NT2/D1 (cell line): ENCODE results near the gene RAMP3.

Source experiments
- DNase-seq: peaks from one replicate; pipeline ENCODE4 v3.0.0-alpha.2; 2011; ENCODE audit warnings: low read depth, low spot score
- H3K27me3 ChIP-seq: 2 replicates; pipeline ENCODE4 v1.6.0; 2011; ENCODE audit warnings: mild to moderate bottlenecking; ENCODE audit not compliant: insufficient read length, insufficient read depth
- H3K36me3 ChIP-seq: 2 replicates; pipeline ENCODE4 v1.6.1; 2011; ENCODE audit warnings: mild to moderate bottlenecking, low read length, mixed read lengths; ENCODE audit not compliant: insufficient read depth, insufficient read length
- H3K4me1 ChIP-seq: 2 replicates; pipeline ENCODE4 v1.5.1; 2011; ENCODE audit not compliant: insufficient read depth, insufficient read length
- H3K4me3 ChIP-seq: 2 replicates; pipeline ENCODE4 v1.5.1; 2011; ENCODE audit warnings: low read depth; ENCODE audit not compliant: insufficient read length
- H3K9ac ChIP-seq: 2 replicates; pipeline ENCODE4 v1.6.0; 2011; ENCODE audit warnings: low read depth; ENCODE audit not compliant: insufficient read length
- H3K9me3 ChIP-seq: 2 replicates; pipeline ENCODE4 v1.5.1; 2011; ENCODE audit warnings: mild to moderate bottlenecking, low read length; ENCODE audit not compliant: insufficient read depth
- SUZ12 ChIP-seq: IDR thresholded peaks from 2 replicates; pipeline ENCODE4 v1.6.1; 2011; ENCODE audit not compliant: insufficient read length, insufficient read depth; ENCODE audit errors: extremely low read depth
- YY1 ChIP-seq: IDR thresholded peaks from 2 replicates; pipeline ENCODE4 v1.6.1; 2011; ENCODE audit not compliant: insufficient read length, insufficient read depth
- ZNF274 ChIP-seq: IDR thresholded peaks from 2 replicates; pipeline ENCODE4 v1.6.1; 2011; ENCODE audit warnings: mild to moderate bottlenecking, low read depth, low read length

RAMP3 gene

DNA sequence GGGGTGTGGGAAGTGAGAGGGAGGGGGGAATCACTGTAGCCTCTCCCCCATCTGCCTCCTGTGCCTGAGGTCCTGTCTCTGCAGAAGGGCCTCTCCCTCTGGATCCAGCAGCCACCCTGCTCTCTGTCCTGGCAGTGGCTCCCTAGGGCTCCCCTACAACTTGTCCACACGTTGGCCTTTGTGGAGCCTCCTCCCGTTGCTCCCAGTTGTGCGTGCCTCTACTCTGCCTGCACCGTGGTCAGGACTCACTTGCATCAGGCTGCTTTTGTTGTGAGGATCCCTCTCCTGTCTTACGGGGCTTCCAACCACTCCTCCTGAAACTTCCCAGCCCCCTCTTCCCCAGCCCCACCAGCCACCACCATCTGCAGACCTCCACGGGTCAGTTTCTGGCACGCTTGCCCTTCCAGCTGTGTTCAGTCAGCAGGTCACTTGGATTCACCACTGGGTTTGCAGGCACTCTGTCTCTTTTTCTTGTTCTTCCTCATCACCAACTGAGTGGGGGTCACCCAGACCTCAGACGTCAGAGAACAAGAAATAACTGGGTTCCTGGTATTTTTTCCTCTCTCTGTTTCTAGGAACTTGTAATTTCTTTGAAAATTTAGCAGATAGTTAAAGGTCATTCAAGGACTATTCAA lies 62.3 kb downstream of the RAMP3 start:
- DNase-seq = no peak
- Histone ChIP-seq H3K9me3 (no peaks in the 10 kb centered on the region), H3K4me1 (no peaks in the 10 kb centered on the region), H3K36me3 (no peaks in the 10 kb centered on the region), H3K27me3 (no peaks in the 10 kb centered on the region), H3K9ac (no peak overlapping the region), H3K4me3 (no peak overlapping the region)
- no peak for TF ChIP-seq YY1
- no peak for TF ChIP-seq ZNF274
- no peak for TF ChIP-seq SUZ12

DNA sequence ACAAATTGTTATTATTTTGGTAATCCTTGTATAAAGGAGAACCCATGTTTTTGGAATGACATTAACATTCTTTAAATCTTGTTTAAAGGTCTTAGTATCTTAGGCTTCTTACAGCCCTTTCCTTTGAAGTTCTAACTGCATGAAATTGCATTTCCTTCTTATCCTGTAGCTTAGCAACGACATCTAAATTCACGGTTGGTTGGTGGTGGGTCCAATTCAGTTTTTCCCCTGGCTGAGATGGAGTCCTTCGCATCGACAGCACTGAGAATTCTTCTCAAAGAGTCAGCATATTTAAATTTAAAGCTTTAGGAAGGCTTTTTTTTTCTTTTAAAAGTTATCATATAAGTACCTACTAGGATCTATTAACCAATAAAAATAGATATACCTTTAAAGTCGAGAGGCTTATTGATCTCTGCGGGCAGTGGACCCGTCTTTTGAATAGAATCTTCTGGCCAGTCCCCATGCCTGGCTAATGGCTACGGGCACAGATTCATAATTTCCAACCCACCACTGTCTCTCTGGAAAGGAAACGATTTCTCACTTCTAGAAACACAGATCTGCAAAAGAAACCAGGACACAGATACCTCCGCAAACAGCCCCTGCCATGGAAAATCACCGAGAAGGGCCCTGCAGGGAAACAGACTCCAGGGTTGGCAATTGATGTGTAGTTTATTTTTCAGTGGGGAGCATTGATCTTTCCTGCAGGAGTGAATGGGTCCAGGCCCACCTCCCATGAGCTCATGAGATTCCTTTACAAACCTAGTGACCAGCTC lies 63.4 kb downstream of the RAMP3 start:
- Histone ChIP-seq H3K9ac (no peak overlapping the region), H3K27me3 (no peaks in the 10 kb centered on the region), H3K4me1 (no peaks in the 10 kb centered on the region), H3K4me3 (no peak overlapping the region), H3K9me3 (no peaks in the 10 kb centered on the region), H3K36me3 (no peaks in the 10 kb centered on the region)
- no peak for TF ChIP-seq YY1
- TF ChIP-seq SUZ12 = no peak
- no peak for TF ChIP-seq ZNF274
- DNase-seq = no peak

GRCh38 chr7:45221896-45222604 lies 64.5 kb downstream of the RAMP3 start:
- H3K27me3 ChIP-seq = no peaks in the 10 kb centered on the region
- H3K4me1 ChIP-seq = no peaks in the 10 kb centered on the region
- H3K9ac ChIP-seq = no peak overlapping the region
- no peak overlapping the region for H3K4me3 ChIP-seq
- DNase-seq = no peak
- H3K9me3 ChIP-seq = no peaks in the 10 kb centered on the region
- H3K36me3 ChIP-seq = no peaks in the 10 kb centered on the region
- TF ChIP-seq ZNF274 = no peak
- TF ChIP-seq YY1 = no peak
- no peak for TF ChIP-seq SUZ12

DNA sequence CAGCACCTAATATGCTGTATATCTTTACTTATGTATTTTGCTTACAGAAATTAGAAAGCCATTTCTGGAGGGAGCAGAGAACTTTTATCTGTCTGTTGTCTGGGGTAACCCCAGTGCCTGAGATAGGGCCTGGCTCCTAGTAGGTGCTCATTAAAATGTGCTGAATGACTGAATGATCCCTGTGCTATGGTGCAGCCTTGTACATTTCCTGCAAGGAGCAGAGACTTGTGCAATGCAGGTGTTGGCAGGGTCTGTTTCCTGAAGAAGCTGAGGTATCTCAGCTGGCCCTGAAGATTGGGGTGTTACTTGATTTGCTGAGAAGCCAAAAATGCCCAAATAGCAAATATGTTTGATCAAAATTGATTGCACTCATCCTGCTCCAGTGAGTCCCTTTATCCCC lies 65.5 kb downstream of the RAMP3 start:
- no peaks in the 10 kb centered on the region for H3K27me3 ChIP-seq
- TF ChIP-seq ZNF274 (no peak), YY1 (no peak), SUZ12 (no peak)
- no peaks in the 10 kb centered on the region for H3K4me1 ChIP-seq
- H3K9me3 ChIP-seq = no peaks in the 10 kb centered on the region
- H3K4me3 ChIP-seq = no peak overlapping the region
- no peak for DNase-seq
- H3K36me3 ChIP-seq = no peaks in the 10 kb centered on the region
- H3K9ac ChIP-seq = no peak overlapping the region

DNA sequence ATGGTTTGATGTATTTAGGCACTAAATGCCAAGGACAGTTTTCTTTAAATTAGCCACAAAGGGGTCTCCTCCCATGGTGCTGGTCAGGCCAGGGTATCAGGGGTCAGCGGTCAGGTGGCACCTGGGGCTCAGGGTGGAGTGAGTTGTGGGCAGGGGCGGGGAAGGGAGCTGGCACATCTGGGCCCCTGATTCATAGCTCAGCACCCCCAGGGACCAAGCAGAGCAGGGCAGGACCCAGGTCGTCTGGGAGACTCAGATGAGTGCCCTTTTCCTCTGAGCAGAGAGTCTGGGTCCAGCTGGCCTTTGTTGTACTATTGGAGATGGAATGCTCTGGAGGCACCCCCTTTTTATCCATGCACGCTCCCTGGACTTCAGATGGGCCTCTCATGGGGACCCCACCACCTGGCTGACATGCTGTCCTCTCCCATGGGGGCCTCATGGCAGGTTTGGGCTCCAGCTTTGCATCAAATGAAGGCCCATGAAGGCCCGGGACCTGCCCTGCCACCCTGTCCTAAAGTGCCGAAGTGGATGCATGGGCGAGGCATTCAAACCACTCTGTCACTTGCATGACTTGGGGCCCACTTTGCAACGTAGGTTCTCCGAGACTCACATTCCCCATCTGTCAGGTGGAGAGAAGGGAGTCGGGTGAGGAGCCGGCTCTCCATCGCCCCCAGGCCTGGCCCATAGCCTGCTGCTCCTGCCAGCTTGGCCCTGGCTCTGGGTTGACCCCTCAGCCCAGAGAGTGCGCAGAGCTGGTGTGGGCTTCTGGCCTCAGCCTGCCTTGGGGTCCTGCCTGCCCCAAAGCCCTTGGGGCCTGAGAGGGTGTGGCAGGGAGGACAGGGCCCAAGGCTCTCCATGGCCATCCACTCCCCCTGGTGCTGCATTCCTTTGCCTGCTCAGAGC lies 66.4 kb downstream of the RAMP3 start:
- no peak for DNase-seq
- Histone ChIP-seq H3K27me3 (no peaks in the 10 kb centered on the region), H3K9me3 (no peaks in the 10 kb centered on the region), H3K9ac (no peak overlapping the region), H3K4me3 (no peak overlapping the region), H3K36me3 (no peaks in the 10 kb centered on the region), H3K4me1 (no peaks in the 10 kb centered on the region)
- TF ChIP-seq SUZ12 (no peak), ZNF274 (no peak), YY1 (no peak)

GRCh38 chr7:45224832-45225231 lies 67.2 kb downstream of the RAMP3 start:
- H3K4me3 ChIP-seq = no peak overlapping the region
- no peaks in the 10 kb centered on the region for H3K9me3 ChIP-seq
- DNase-seq = peak; percentile 35
- no peak for TF ChIP-seq SUZ12
- no peak for TF ChIP-seq YY1
- no peak for TF ChIP-seq ZNF274
- H3K4me1 ChIP-seq = no peaks in the 10 kb centered on the region
- no peaks in the 10 kb centered on the region for H3K36me3 ChIP-seq
- H3K9ac ChIP-seq = no peak overlapping the region
- no peaks in the 10 kb centered on the region for H3K27me3 ChIP-seq

- H3K36me3 ChIP-seq = no peaks in the 10 kb centered on the region
- no peaks in the 10 kb centered on the region for H3K27me3 ChIP-seq
- no peaks in the 10 kb centered on the region for H3K4me1 ChIP-seq
- no peak overlapping the region for H3K9ac ChIP-seq
- H3K9me3 ChIP-seq = no peaks in the 10 kb centered on the region
- TF ChIP-seq ZNF274 = no peak
- TF ChIP-seq YY1 = no peak
- TF ChIP-seq SUZ12 = no peak
- no peak overlapping the region for H3K4me3 ChIP-seq
- DNase-seq = no peak
Observed at GRCh38 chr7:45225311-45225947, 67.8 kb downstream of the RAMP3 start.
